ENCODE results near the gene GK. TPM values are rescaled to one million over a fixed set of nuclear protein-coding genes. Genes with fewer than 3 reads are reported as not detected.

GK gene
- total and polyA plus RNA-seq, 9 of the 15 experiments (the other 6 are each of a cell fraction or from before 2014, with no cell fraction given) = 8.0 to 15.7 (median 12.4) TPM

DNA sequence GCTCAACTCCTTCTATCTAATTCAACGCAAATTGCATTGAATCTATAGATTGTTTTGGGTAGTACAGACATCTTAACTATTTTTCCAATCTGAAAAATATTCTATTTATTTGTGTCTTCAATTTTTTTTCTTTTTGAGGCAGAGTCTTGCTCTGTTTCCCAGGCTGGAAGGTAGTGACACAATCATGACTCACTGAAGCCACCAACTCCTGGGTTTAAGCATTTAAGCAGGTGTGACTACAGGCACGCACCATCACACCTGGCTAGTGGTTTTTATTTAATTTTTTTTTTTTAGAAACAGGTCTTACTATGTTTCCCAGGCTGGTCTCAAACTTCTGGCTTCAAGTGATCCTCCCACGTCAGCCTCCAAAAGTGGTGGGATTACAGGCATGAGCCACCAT lies 98.3 kb downstream of the GK start:
- TF ChIP-seq, protein P1, sequence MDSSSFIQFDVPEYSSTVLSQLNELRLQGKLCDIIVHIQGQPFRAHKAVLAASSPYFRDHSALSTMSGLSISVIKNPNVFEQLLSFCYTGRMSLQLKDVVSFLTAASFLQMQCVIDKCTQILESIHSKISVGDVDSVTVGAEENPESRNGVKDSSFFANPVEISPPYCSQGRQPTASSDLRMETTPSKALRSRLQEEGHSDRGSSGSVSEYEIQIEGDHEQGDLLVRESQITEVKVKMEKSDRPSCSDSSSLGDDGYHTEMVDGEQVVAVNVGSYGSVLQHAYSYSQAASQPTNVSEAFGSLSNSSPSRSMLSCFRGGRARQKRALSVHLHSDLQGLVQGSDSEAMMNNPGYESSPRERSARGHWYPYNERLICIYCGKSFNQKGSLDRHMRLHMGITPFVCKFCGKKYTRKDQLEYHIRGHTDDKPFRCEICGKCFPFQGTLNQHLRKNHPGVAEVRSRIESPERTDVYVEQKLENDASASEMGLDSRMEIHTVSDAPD (CRISPR knock-in tag; IDR thresholded peaks at IDR 0.05) = no peak
- TF ChIP-seq PTBP1 (IDR thresholded peaks at IDR 0.05; ENCODE audit: low read depth, low read length) = no peak
- no peak for TF ChIP-seq MCM5 (IDR thresholded peaks at IDR 0.05; ENCODE audit: low read depth)
- no peak for TF ChIP-seq JUN (IDR thresholded peaks at IDR 0.05; ENCODE audit: borderline replicate concordance, low read depth, low read length)
- no peak for TF ChIP-seq JUN (CRISPR knock-in tag; IDR thresholded peaks at IDR 0.05; ENCODE audit: borderline replicate concordance)
- TF ChIP-seq, protein P2, sequence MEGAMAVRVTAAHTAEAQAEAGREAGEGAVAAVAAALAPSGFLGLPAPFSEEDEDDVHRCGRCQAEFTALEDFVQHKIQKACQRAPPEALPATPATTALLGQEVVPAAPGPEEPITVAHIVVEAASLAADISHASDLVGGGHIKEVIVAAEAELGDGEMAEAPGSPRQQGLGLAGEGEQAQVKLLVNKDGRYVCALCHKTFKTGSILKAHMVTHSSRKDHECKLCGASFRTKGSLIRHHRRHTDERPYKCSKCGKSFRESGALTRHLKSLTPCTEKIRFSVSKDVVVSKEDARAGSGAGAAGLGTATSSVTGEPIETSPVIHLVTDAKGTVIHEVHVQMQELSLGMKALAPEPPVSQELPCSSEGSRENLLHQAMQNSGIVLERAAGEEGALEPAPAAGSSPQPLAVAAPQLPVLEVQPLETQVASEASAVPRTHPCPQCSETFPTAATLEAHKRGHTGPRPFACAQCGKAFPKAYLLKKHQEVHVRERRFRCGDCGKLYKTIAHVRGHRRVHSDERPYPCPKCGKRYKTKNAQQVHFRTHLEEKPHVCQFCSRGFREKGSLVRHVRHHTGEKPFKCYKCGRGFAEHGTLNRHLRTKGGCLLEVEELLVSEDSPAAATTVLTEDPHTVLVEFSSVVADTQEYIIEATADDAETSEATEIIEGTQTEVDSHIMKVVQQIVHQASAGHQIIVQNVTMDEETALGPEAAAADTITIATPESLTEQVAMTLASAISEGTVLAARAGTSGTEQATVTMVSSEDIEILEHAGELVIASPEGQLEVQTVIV (CRISPR knock-in tag; IDR thresholded peaks at IDR 0.05; ENCODE audit: borderline replicate concordance) = no peak
- no peak for TF ChIP-seq ZNF668 (CRISPR knock-in tag; IDR thresholded peaks at IDR 0.05)
- intact Hi-C loops (cut with micrococcal nuclease) (no loop called here), in situ Hi-C loops (cut with MboI) (no loop called here)
- WGBS (ENCODE audit: insufficient coverage, low coverage, missing lambda C conversion rate) = 0% methylated on average over 3 of the region's 3 CpGs
- Histone ChIP-seq H3K27ac (ENCODE audit: extremely low read depth, low read depth, low read length) (no peak overlapping the region), H2AFZ (ENCODE audit: low read depth, low read length) (no peak overlapping the region), H3K79me2 (ENCODE audit: control insufficient read depth, insufficient read depth, low read length) (no peaks in the 10 kb centered on the region), H3K36me3 (ENCODE audit: control insufficient read depth, insufficient read depth, low read length) (no peaks in the 10 kb centered on the region), H3K9me3 (replicated peaks; ENCODE audit: control insufficient read depth, insufficient read depth, low read depth, low read length) (no peaks in the 10 kb centered on the region), H3K27me3 (ENCODE audit: control insufficient read depth in 2 of 2, insufficient read depth in 2 of 2, low read length in 2 of 2) (peaks cover 0 to 12% of the 10 kb centered on the region in 2 experiments; a peak in 3 of 5 replicates), H4K20me1 (replicated peaks; ENCODE audit: control insufficient read depth, insufficient read depth, low read length) (no peaks in the 10 kb centered on the region; the same call in 1 of the 2 replicates), H3K4me1 (replicated peaks in 1 of 2; ENCODE audit: control insufficient read depth in 2 of 2, insufficient read depth in 2 of 2, low read length in 2 of 2) (no peaks in the 10 kb centered on the region; a peak in 1 of 5 replicates), H3K9ac (ENCODE audit: insufficient read depth in 1 of 2, low read depth in 2 of 2, low read length in 2 of 2) (no peak overlapping the region), H3K9me1 (ENCODE audit: control insufficient read depth, insufficient read depth, low read length) (no peaks in the 10 kb centered on the region), H3K4me3 (no peak overlapping the region), H3K4me2 (ENCODE audit: insufficient read depth, low read length) (no peak overlapping the region)
- no TSS peak for BruUV-seq (replicated peaks)
- no peak for ATAC-seq
- POLR2A ChIA-PET = interaction anchor here (0.6 kb wide), 1 partner anchor 1471 kb away, joined by 3 read pairs; no protein-coding TSS in a partner anchor
- no peak for FAIRE-seq
- CTCF ChIA-PET (ENCODE audit: low intra/inter-chr PET ratio) = no interaction called here
- no peak for DNase-seq (ENCODE audit: extremely low read depth in 1 of 4, low spot score in 3 of 4)

Measured in K562 (cell line).